Stimulated activated CD4-positive, alpha-beta T cell treated with anti-CD3 and anti-CD28 coated beads, Interleukin-4, amount 100 ng/mL, for 1 hour (primary cell): ENCODE measurements around the gene TMCC3.

Experiments used
- DNase-seq: peaks from one replicate; pipeline ENCODE4 v3.0.0-alpha.2; 2020

TMCC3 gene

DNA sequence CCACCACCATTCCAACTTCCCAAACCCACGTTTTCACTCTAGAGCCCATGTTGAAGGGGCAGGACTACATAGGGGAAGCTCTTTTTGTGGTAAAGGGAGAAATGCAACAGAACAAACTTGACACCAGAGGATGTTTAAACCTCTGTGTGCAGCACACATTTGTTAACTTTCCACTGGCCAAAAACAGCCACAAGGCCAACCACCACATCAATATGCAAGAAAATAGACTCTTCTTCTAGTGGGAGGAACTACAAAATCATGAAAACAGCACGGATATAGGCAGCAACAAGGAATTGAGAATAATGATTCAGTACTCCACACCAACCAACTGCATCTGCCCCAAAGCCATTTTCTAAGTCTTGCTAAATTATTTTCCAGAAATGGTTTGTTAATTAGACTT is 124.4 kb downstream of the TMCC3 start:
- no peak for DNase-seq
